Panc1 (cell line): Measurements from ENCODE around the gene C1orf116. TPM values are rescaled to one million over a fixed set of nuclear protein-coding genes. Genes with fewer than 3 reads are reported as not detected.

Experiments used
- ATAC-seq: fragments of 200-7000 bp; cut with Tn5 transposase; 2 replicates; pipeline ENCODE4 v1.9.1; 2020; ENCODE audit warnings: mild to moderate bottlenecking, moderate library complexity
- BruUV-seq: library from RNA; stranded (reverse); fragments of 400-500 nt; replicated peaks from 2 replicates; lab custom pipeline; 2021; lab: Mats Ljungman, UMichigan
- CTCF ChIA-PET: fragments of 300-600 bp; sonication (Branson Sonifier 250); formaldehyde crosslinking; loops from one replicate; lab custom pipeline; 2022; ENCODE audit warnings: antibody characterized with exemption; lab: Charles Lee
- POLR2A ChIA-PET: fragments of 300-600 bp; sonication (Branson Sonifier 250); formaldehyde crosslinking; loops from one replicate; lab custom pipeline; 2022; ENCODE audit warnings: antibody characterized with exemption; lab: Charles Lee
- DNase-seq: peaks from one replicate; pipeline ENCODE4 v3.0.0-alpha.2; 2010; ENCODE audit warnings: low read depth, low spot score
- H3K27ac ChIP-seq: 2 replicates; pipeline ENCODE4 v1.5.1; 2011; ENCODE audit warnings: mild to moderate bottlenecking, low read length, inconsistent platforms
- H3K27me3 ChIP-seq: fragments of 200-500 bp; sonication (Bioruptor generic); 2 replicates; pipeline ENCODE4 v1.6.0; 2014; ENCODE audit warnings: low read length, inconsistent platforms; ENCODE audit not compliant: control insufficient read depth, insufficient read depth
- H3K36me3 ChIP-seq: fragments of 200-500 bp; sonication (Bioruptor generic); 2 replicates; pipeline ENCODE4 v1.5.1; 2014; ENCODE audit warnings: inconsistent platforms, mild to moderate bottlenecking, low read length, moderate library complexity; ENCODE audit not compliant: control insufficient read depth, insufficient read depth
- H3K4me1 ChIP-seq: 2 replicates; pipeline ENCODE4 v1.5.1; 2011; ENCODE audit warnings: inconsistent platforms, mild to moderate bottlenecking, low read length, moderate library complexity; ENCODE audit not compliant: control insufficient read depth, insufficient read depth
- H3K4me3 ChIP-seq, 2 experiments: 2 replicates each; pipeline ENCODE4 v1.5.1; 2011 to 2012; ENCODE audit warnings: low read depth in 2 of 2, low read length in 2 of 2, mild to moderate bottlenecking in 2 of 2, inconsistent platforms in 1 of 2, moderate library complexity in 1 of 2
- H3K9me3 ChIP-seq: fragments of 200-500 bp; sonication (Bioruptor generic); 2 replicates; pipeline ENCODE4 v1.5.1; 2014; ENCODE audit warnings: low read depth, mild to moderate bottlenecking, inconsistent platforms, low read length, moderate library complexity; ENCODE audit not compliant: control insufficient read depth, insufficient read depth
- CTCF ChIP-seq: fragments of 450-650 bp; IDR thresholded peaks from 2 replicates; pipeline ENCODE4 v1.5.1; 2017; ENCODE audit warnings: mild to moderate bottlenecking
- POLR2AphosphoS5 ChIP-seq: IDR thresholded peaks from 2 replicates; pipeline ENCODE4 v1.6.1; 2012; ENCODE audit warnings: mild to moderate bottlenecking, low read depth, low read length, moderate library complexity
- REST ChIP-seq, 2 experiments: IDR thresholded peaks; 2 replicates each; pipeline ENCODE4 v1.6.1; 2011 to 2012; ENCODE audit warnings: low read depth in 2 of 2, control low read depth in 1 of 2, low read length in 1 of 2, mild to moderate bottlenecking in 1 of 2, moderate library complexity in 1 of 2; ENCODE audit not compliant: insufficient read depth in 1 of 2
- SIN3A ChIP-seq: IDR thresholded peaks from 2 replicates; pipeline ENCODE4 v1.6.1; 2012; ENCODE audit warnings: low read depth, mild to moderate bottlenecking, low read length, moderate library complexity, borderline replicate concordance; ENCODE audit not compliant: insufficient read depth
- TCF7L2 ChIP-seq: IDR thresholded peaks from 2 replicates; pipeline ENCODE4 v1.6.1; 2011; ENCODE audit warnings: mild to moderate bottlenecking, low read depth, low read length, inconsistent platforms
- in situ Hi-C: cut with HindIII; loops from 2 replicates; pipeline ENCODE4 v1.10.0; 2016; ENCODE audit warnings: low sequenced_read_pairs, low pct_unique_long_range_greater_than_20kb
- intact Hi-C: fragments of 100-400 bp; cut with micrococcal nuclease; formaldehyde crosslinking; loops from one replicate; pipeline ENCODE4 v1.10.0; 2022; ENCODE audit not compliant: unreplicated experiment
- total RNA-seq: library from RNA; stranded (reverse); gene quantifications from one replicate; pipeline ENCODE4 v1.2.1, GENCODE V29; 2021; ENCODE audit not compliant: unreplicated experiment

Gene C1orf116
- total RNA-seq, 1 experiment from 2014 or later, result 0.08 TPM

GRCh38 chr1:207034208-207034607 is 1.7 kb upstream of the C1orf116 start:
- CTCF ChIA-PET, result no interaction called here
- H3K36me3 ChIP-seq, result no peaks in the 10 kb centered on the region
- in situ Hi-C loops (no loop called here), intact Hi-C loops (no loop called here)
- BruUV-seq, result no TSS peak
- no peak overlapping the region for H3K4me3 ChIP-seq
- peaks cover 33% of the 10 kb centered on the region for H3K27me3 ChIP-seq
- no peak for TF ChIP-seq TCF7L2
- no peak for TF ChIP-seq SIN3A
- no peak for TF ChIP-seq REST (IDR thresholded peaks at IDR 0.05; ENCODE audit: insufficient read depth in 1 of 2, low read depth in 2 of 2, low read length in 1 of 2)
- DNase-seq (no peak), ATAC-seq (no peak)
- no peaks in the 10 kb centered on the region for H3K9me3 ChIP-seq
- H3K27ac ChIP-seq, result no peak overlapping the region
- POLR2A ChIA-PET, result no interaction called here
- H3K4me1 ChIP-seq, result no peaks in the 10 kb centered on the region

GRCh38 chr1:207033302-207033701 is 746 bp upstream of the C1orf116 start:
- H3K36me3 ChIP-seq, result no peaks in the 10 kb centered on the region
- DNase-seq (no peak), ATAC-seq (no peak)
- H3K4me3 ChIP-seq, result no peak overlapping the region
- CTCF ChIA-PET, result no interaction called here
- intact Hi-C loops, result no loop called here
- no TSS peak for BruUV-seq
- in situ Hi-C loops, result no loop called here
- TF ChIP-seq POLR2AphosphoS5 (no peak), REST (IDR thresholded peaks at IDR 0.05; ENCODE audit: insufficient read depth in 1 of 2, low read depth in 2 of 2, low read length in 1 of 2) (no peak), CTCF (no peak), SIN3A (no peak), TCF7L2 (no peak)
- peaks cover 35% of the 10 kb centered on the region for H3K27me3 ChIP-seq
- H3K4me1 ChIP-seq, result no peaks in the 10 kb centered on the region
- POLR2A ChIA-PET, result no interaction called here
- H3K9me3 ChIP-seq, result no peaks in the 10 kb centered on the region
- H3K27ac ChIP-seq, result no peak overlapping the region
